MCF 10A (cell line): Measurements from ENCODE around the gene NES. TPM values are rescaled to one million over a fixed set of nuclear protein-coding genes. Genes with fewer than 3 reads are reported as not detected.
A peak's percentile ranks its signal among the peaks of the same experiment; 100 is the strongest.

Experiments
- BruUV-seq: library from RNA; stranded (reverse); fragments of 400-500 nt; replicated peaks from 2 replicates; lab custom pipeline; 2021; lab: Mats Ljungman, UMichigan
- CTCF ChIA-PET: fragments of 300-600 bp; sonication (Branson Sonifier 250); formaldehyde crosslinking; extraction: SDS; loops from one replicate; lab custom pipeline; 2021; ENCODE audit warnings: antibody characterized with exemption, inconsistent platforms; lab: Yijun Ruan, JAX
- POLR2A ChIA-PET: fragments of 300-600, 350-650 bp; sonication (Branson Sonifier 250); formaldehyde crosslinking; extraction: SDS; loops from one replicate; lab custom pipeline; 2020; ENCODE audit warnings: antibody characterized with exemption, inconsistent platforms; lab: Yijun Ruan, JAX
- DNase-seq: peaks from one replicate; pipeline ENCODE4 v3.0.0-alpha.2; 2018; ENCODE audit not compliant: unreplicated experiment
- H3K27ac Mint-ChIP-seq: one replicate; pipeline ENCODE4 v1.8.0; 2022; ENCODE audit warnings: mild to moderate bottlenecking, low read depth, mixed read lengths; ENCODE audit not compliant: unreplicated experiment
- H3K27me3 Mint-ChIP-seq: one replicate; pipeline ENCODE4 v1.8.0; 2022; ENCODE audit warnings: mixed read lengths; ENCODE audit not compliant: insufficient read depth, unreplicated experiment
- H3K36me3 Mint-ChIP-seq: one replicate; pipeline ENCODE4 v1.8.0; 2022; ENCODE audit warnings: mild to moderate bottlenecking, moderate library complexity, mixed read lengths; ENCODE audit not compliant: insufficient read depth, unreplicated experiment
- H3K4me1 Mint-ChIP-seq: one replicate; pipeline ENCODE4 v1.8.0; 2022; ENCODE audit warnings: mixed read lengths; ENCODE audit not compliant: insufficient read depth, unreplicated experiment
- H3K4me3 Mint-ChIP-seq: one replicate; pipeline ENCODE4 v1.8.0; 2022; ENCODE audit warnings: mild to moderate bottlenecking, moderate library complexity, mixed read lengths; ENCODE audit not compliant: unreplicated experiment
- H3K9me3 Mint-ChIP-seq: one replicate; pipeline ENCODE4 v1.8.0; 2022; ENCODE audit warnings: mixed read lengths; ENCODE audit not compliant: unreplicated experiment
- CTCF ChIP-seq: fragments of 200-600 bp; IDR thresholded peaks from one replicate; pipeline ENCODE4 v1.8.0; 2022; ENCODE audit warnings: antibody characterized with exemption, mild to moderate bottlenecking; ENCODE audit not compliant: unreplicated experiment
- intact Hi-C: fragments of 100-400 bp; cut with micrococcal nuclease; formaldehyde crosslinking; loops from 2 replicates; pipeline ENCODE4 v1.14.1; 2022
- total RNA-seq: library from RNA; stranded (reverse); gene quantifications from 2 replicates; pipeline ENCODE4 v1.2.3, GENCODE V29; 2022

Gene NES
- total RNA-seq, 1 experiment from 2014 or later = not detected

- Mint-ChIP-seq H3K27ac (peak overlapping the region; percentile 6), H3K4me1 (peaks cover 37% of the 10 kb centered on the region), H3K9me3 (no peaks in the 10 kb centered on the region), H3K4me3 (no peak overlapping the region), H3K36me3 (no peaks in the 10 kb centered on the region), H3K27me3 (no peaks in the 10 kb centered on the region)
- ChIA-PET CTCF (interaction anchor here (0.6 to 47.2 kb wide), 9 partner anchors 3 to 181 kb away, joined by 3 to 2415 read pairs (median 10); partner anchors contain the start of genes CRABP2, ISG20L2, METTL25B and NES), POLR2A (interaction anchor here (0.7 to 9.9 kb wide), 9 partner anchors 11 to 187 kb away, joined by 3 to 71 read pairs (median 4); partner anchors contain the start of genes ISG20L2, METTL25B, MRPL24 and PRCC)
- BruUV-seq = no TSS peak
- no peak for TF ChIP-seq CTCF
- DNase-seq = peak; percentile 98
- intact Hi-C loops = loop anchor here (1.0 kb wide), 1 partner anchor 16 kb away; no protein-coding TSS in a partner anchor
Observed at GRCh38 chr1:156709757-156710489, 32.7 kb upstream of the NES start.

- H3K36me3 Mint-ChIP-seq = no peaks in the 10 kb centered on the region
- DNase-seq = no peak
- no peak for TF ChIP-seq CTCF
- BruUV-seq = no TSS peak
- peaks cover 44% of the 10 kb centered on the region for H3K4me1 Mint-ChIP-seq
- H3K9me3 Mint-ChIP-seq = no peaks in the 10 kb centered on the region
- intact Hi-C loops = no loop called here
- CTCF ChIA-PET = interaction anchor here (0.6 to 47.2 kb wide), 8 partner anchors 4 to 108 kb away, joined by 3 to 2415 read pairs (median 4); partner anchors contain the start of genes CRABP2, GPATCH4, ISG20L2 and METTL25B
- no peak overlapping the region for H3K4me3 Mint-ChIP-seq
- no peaks in the 10 kb centered on the region for H3K27me3 Mint-ChIP-seq
- no peak overlapping the region for H3K27ac Mint-ChIP-seq
- POLR2A ChIA-PET = interaction anchor here (1.2 to 9.9 kb wide), 3 partner anchors 18 to 58 kb away, joined by 3 to 71 read pairs (median 63); partner anchors contain the start of genes ISG20L2, METTL25B and PRCC
Observed at GRCh38 chr1:156709031-156709430, 31.8 kb upstream of the NES start.

- Mint-ChIP-seq H3K36me3 (no peaks in the 10 kb centered on the region), H3K4me1 (peaks cover 44% of the 10 kb centered on the region), H3K27ac (no peak overlapping the region), H3K9me3 (no peaks in the 10 kb centered on the region), H3K4me3 (no peak overlapping the region), H3K27me3 (no peaks in the 10 kb centered on the region)
- no peak for TF ChIP-seq CTCF
- CTCF ChIA-PET = interaction anchor here (0.6 to 47.2 kb wide), 9 partner anchors 5 to 176 kb away, joined by 3 to 2415 read pairs (median 4); partner anchors contain the start of genes CRABP2, GPATCH4, ISG20L2 and METTL25B
- no TSS peak for BruUV-seq
- DNase-seq = no peak
- intact Hi-C loops = no loop called here
- POLR2A ChIA-PET = interaction anchor here (0.6 to 9.9 kb wide), 4 partner anchors 12 to 35 kb away, joined by 3 to 71 read pairs (median 34); partner anchors contain the start of genes ISG20L2 and METTL25B
Observed at GRCh38 chr1:156708218-156708661, 31.0 kb upstream of the NES start.
